Cardiac septum (tissue), 1 donor: ENCODE measurements around the gene SLC5A11. TPM values are rescaled to one million over a fixed set of nuclear protein-coding genes. Genes with fewer than 3 reads are reported as not detected.

Experiments used
- DNase-seq: peaks from one replicate; pipeline ENCODE4 v3.0.0-alpha.2; 2020; ENCODE audit warnings: low spot score
- intact Hi-C: fragments of 100-400 bp; cut with DNase I; formaldehyde crosslinking; loops from one replicate; pipeline ENCODE4 v1.14.0; 2022
- total RNA-seq: library from RNA; stranded (reverse); fragmentation: NEBNext Ultra II Directional; extraction: Animal tissue kit (Norgen Biotek cat#: 25700); gene quantifications from one replicate; pipeline ENCODE4 v1.2.1, GENCODE V29; 2021
- donor health status: DM: no; HTN: no; CAD: no.

Gene SLC5A11
- total RNA-seq, 1 donor from 2014 or later, result not detected

- peak; percentile 39 for DNase-seq
- intact Hi-C loops, result no loop called here
Observed at GRCh38 chr16:24953306-24953705, 107.5 kb downstream of the SLC5A11 start.

- peak; percentile 14 for DNase-seq
- intact Hi-C loops, result no loop called here
Observed at GRCh38 chr16:24953721-24954120, 108.0 kb downstream of the SLC5A11 start.

DNA sequence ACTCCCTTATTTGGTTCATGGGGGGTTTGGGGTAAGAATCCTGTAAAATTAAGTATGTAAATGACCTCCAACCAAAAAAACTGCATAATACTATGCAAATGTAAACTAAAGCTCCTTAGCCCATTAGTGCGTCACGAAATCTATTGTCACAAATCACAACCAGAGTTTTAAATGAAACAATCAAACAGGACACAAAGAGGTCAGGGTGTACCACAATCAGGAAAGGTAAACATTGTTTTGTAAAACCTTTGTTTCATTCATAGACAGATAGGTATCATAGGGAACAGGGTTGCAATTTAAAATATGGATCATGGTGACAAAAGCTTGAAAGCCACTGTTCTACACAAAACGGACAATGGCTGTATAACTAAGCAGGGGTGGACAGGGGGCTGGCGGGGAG, 108.4 kb downstream of the SLC5A11 start:
- intact Hi-C loops, result no loop called here
- DNase-seq, result no peak

DNA sequence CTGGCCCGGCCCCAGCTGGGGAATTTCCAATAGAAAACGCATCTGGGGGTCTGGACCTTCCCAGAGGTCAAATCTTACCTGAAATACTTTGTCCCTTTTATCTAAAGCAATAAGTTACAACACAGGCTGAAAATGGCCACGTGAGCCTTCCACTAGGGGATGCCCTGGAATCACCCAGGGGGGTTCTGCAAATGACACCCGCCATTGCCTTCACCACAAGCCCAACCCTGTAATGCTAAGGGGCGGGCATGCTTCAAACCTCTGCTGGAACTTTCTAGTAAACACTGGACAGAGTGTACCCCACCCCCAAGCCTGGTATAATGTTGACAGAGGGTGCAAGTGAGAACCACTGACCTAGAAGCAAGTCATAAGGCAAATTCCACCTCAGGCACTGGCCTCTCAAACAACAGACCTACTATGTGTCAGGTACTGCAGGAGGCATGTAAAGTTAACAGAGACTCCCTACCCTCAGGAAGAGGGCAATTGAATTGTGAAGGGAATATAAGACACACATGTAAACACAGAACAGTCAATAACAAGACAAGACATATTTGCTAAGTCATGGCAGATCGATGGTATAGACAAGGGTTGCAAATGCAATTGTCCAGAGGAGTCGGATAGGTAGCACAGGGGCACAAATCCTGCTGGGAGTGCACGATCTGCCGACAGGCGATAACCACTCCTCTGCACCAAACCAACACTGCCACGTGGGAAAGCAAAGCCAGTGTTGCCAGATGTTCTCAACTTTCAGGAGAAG, 110.4 kb downstream of the SLC5A11 start:
- peak; percentile 58 for DNase-seq
- intact Hi-C loops, result no loop called here

DNA sequence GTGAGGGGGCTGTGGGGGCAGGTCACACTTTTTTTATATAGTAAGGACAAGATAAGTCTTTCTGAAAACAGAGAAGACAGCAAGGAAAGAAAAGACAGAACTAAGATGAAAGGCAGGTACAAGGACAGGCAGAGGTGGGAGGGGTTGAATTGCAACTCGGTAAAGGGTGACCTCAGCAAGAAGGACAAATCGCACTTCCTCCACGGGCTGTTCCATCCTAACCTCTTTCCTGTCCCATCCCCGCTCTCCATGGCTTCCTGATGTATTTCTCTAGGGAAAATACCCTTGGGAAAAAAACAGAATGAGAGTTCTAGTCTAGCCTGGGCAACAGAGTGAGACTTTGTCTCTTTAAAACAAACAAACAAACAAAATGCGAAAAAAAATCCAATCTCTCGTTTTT, 112.1 kb downstream of the SLC5A11 start:
- intact Hi-C loops, result no loop called here
- peak; percentile 22 for DNase-seq

Other genes with a start within 250 kb of the SLC5A11 start
- gene TNRC6A, start 116.3 kb upstream of the SLC5A11 start, total RNA-seq, result 35.6 TPM
- gene ARHGAP17, start 169.4 kb downstream of the SLC5A11 start, total RNA-seq, result 66.2 TPM